ENCODE results near the gene CYP1A2.

Gene CYP1A2

GRCh38 chr15:74790080-74790916 lies 41.7 kb downstream of the CYP1A2 start:
- peak in 12 of 14 donors; percentile 34 to 87 (median 70) for DNase-seq

- DNase-seq: no peak
Measured at GRCh38 chr15:74791007-74791406, 42.4 kb downstream of the CYP1A2 start.

- peak in 1 of 14 donors; percentile 41 for DNase-seq
Measured at GRCh38 chr15:74791667-74792066, 43.0 kb downstream of the CYP1A2 start.

- DNase-seq: no peak
Measured at GRCh38 chr15:74792227-74793016, 43.8 kb downstream of the CYP1A2 start.

- DNase-seq: no peak
Measured at GRCh38 chr15:74793135-74794028, 44.7 kb downstream of the CYP1A2 start.

GRCh38 chr15:74794248-74794969 lies 45.8 kb downstream of the CYP1A2 start:
- DNase-seq: peak in 1 of 14 donors; percentile 19

GRCh38 chr15:74794970-74795349 lies 46.3 kb downstream of the CYP1A2 start:
- DNase-seq: no peak

- DNase-seq: no peak
Measured at GRCh38 chr15:74795966-74796625, 47.5 kb downstream of the CYP1A2 start.

- peak in 1 of 14 donors; percentile 91 for DNase-seq
Measured at GRCh38 chr15:74798388-74799254, 50.0 kb downstream of the CYP1A2 start.

- peak in 1 of 14 donors; percentile 35 for DNase-seq
Measured at GRCh38 chr15:74799255-74799855, 50.7 kb downstream of the CYP1A2 start.

GRCh38 chr15:74799856-74800558 lies 51.4 kb downstream of the CYP1A2 start:
- DNase-seq: peak in 12 of 14 donors; percentile 25 to 79 (median 58)

GRCh38 chr15:74800559-74801094 lies 52.0 kb downstream of the CYP1A2 start:
- DNase-seq: peak in 1 of 14 donors; percentile 31

GRCh38 chr15:74801311-74801997 lies 52.8 kb downstream of the CYP1A2 start:
- DNase-seq: no peak

GRCh38 chr15:74802290-74802689 lies 53.6 kb downstream of the CYP1A2 start:
- no peak for DNase-seq

GRCh38 chr15:74802862-74803447 lies 54.3 kb downstream of the CYP1A2 start:
- DNase-seq: no peak

- no peak for DNase-seq
Measured at GRCh38 chr15:74804935-74805334, 56.3 kb downstream of the CYP1A2 start.
